Ectodermal cell (in vitro differentiated cells): ENCODE data around the gene ACOT8.
"Not testable (repeated sequence)": the region's sequence is repeated elsewhere in the genome, so short reads cannot be mapped to it uniquely, and the experiment has no call there.

Experiments used
- H3K27ac ChIP-seq: 2 replicates; pipeline ENCODE4 v1.7.0; 2013; ENCODE audit warnings: mild to moderate bottlenecking, low read depth, low read length; ENCODE audit not compliant: insufficient read depth, poor library complexity, severe bottlenecking
- H3K27me3 ChIP-seq: 2 replicates; pipeline ENCODE4 v1.7.0; 2013; ENCODE audit warnings: mild to moderate bottlenecking, low read length; ENCODE audit not compliant: insufficient read depth, control insufficient read depth, poor library complexity, severe bottlenecking
- H3K36me3 ChIP-seq: one replicate; pipeline ENCODE4 v1.7.0; 2013; ENCODE audit warnings: low read length; ENCODE audit not compliant: control insufficient read depth, insufficient read depth
- H3K4me1 ChIP-seq: one replicate; pipeline ENCODE4 v1.7.0; 2013; ENCODE audit warnings: low read length; ENCODE audit not compliant: control insufficient read depth, insufficient read depth
- H3K4me3 ChIP-seq: 2 replicates; pipeline ENCODE4 v1.7.0; 2013; ENCODE audit warnings: low read depth, low read length, control low read depth; ENCODE audit not compliant: insufficient read depth
- H3K9me3 ChIP-seq: 2 replicates; pipeline ENCODE4 v1.7.0; 2013; ENCODE audit warnings: mild to moderate bottlenecking, low read length, moderate library complexity; ENCODE audit not compliant: control insufficient read depth
- WGBS, 2 experiments: methylation state at CpG; one replicate each; pipeline ENCODE4 v1.1.7; 2013; ENCODE audit warnings: missing lambda C conversion rate in 2 of 2; 5-methylcytosine and 5-hydroxymethylcytosine counted together

Gene ACOT8

DNA sequence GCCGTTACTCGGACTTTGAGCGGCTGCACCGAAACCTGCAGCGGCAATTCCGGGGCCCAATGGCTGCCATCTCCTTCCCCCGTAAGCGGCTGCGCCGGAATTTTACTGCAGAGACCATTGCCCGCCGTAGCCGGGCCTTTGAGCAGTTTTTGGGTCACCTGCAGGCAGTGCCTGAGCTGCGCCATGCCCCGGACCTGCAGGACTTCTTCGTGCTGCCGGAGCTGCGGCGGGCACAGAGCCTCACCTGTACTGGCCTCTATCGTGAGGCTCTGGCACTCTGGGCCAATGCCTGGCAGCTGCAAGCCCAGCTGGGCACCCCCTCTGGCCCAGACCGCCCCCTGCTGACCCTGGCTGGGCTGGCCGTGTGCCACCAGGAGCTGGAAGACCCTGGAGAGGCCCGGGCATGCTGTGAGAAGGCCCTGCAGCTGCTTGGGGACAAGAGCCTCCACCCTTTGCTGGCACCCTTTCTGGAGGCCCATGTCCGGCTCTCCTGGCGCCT, 16.4 kb downstream of the ACOT8 start:
- Histone ChIP-seq H3K9me3 (no peaks in the 10 kb centered on the region), H3K36me3 (peaks cover 21% of the 10 kb centered on the region), H3K27me3 (no peaks in the 10 kb centered on the region), H3K4me3 (no peak overlapping the region), H3K4me1 (no peaks in the 10 kb centered on the region), H3K27ac (no peak overlapping the region)
- 93% methylated on average over 25 of the region's 25 CpGs for WGBS, 2 experiments

DNA sequence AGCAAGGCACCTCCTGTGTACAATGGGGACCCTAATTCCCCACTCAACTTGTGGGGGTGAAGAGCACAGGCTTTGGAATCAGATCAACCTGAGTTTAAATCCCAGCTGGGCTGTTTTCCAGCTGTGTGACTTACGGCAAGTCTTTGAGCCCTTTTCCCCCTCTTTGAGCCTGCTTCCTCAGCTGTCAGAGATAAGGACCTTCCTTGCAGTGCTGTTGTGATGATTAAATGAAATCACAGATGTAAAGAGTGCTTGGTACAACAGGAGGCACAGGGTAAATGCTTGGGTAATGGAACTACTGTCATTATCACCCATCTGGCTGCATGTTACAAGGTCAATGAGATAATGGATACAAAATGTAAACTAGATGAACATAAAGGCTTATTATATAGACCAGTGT, 20.4 kb downstream of the ACOT8 start:
- 69 to 88% methylated on average over 1 of the region's 1 CpG for WGBS, 2 experiments
- H3K27ac ChIP-seq = no peak overlapping the region
- H3K27me3 ChIP-seq = no peaks in the 10 kb centered on the region
- H3K4me3 ChIP-seq = no peak overlapping the region
- H3K9me3 ChIP-seq = no peaks in the 10 kb centered on the region
- no peaks in the 10 kb centered on the region for H3K4me1 ChIP-seq
- peaks cover 7% of the 10 kb centered on the region for H3K36me3 ChIP-seq

DNA sequence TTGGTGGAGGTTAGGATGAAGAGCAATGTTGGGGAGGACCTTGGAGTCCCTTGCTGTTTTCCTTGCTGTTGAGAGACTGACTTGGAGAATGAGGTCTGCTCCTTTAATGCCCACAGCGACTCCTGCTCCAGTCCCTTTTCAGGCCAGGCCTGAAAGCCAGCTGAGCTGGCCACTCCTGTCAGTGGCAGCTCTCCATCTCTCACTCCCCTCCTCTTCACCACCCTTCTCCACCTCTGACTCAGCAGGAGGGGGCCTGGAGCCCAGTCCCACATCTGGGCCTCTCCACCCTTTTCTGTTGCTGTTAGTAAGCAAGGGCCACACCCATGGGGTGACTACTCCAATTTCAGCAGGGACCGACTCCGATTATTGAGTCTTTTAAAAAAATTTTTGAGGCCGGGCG, 21.4 kb downstream of the ACOT8 start:
- no peaks in the 10 kb centered on the region for H3K9me3 ChIP-seq
- no peaks in the 10 kb centered on the region for H3K27me3 ChIP-seq
- H3K36me3 ChIP-seq = peaks cover 2% of the 10 kb centered on the region
- 84 to 90% methylated on average over 5 of the region's 5 CpGs for WGBS, 2 experiments
- no peak overlapping the region for H3K27ac ChIP-seq
- H3K4me3 ChIP-seq = no peak overlapping the region
- no peaks in the 10 kb centered on the region for H3K4me1 ChIP-seq

DNA sequence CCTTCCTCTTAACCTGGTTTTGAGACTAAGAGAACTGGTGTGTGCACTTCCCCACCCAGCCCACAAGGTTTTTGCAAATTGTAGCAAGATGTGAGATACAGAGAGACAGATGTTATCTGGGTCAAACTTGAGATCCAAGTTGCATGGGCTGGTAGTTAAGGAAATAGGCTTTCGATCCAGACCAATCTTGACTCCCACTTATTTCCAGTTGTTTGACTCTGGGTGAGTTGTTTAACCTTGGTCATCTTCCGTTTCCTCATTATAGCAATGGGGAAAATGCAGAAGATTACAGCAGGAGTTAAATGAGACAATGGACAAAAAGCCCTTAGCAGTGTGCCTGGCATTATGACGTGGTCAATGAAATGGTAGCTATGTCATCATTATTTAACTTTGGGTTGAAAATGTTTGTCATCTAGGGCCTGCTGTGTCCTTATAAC, 21.8 kb downstream of the ACOT8 start:
- WGBS, 2 experiments = 95 to 97% methylated on average over 3 of the region's 3 CpGs
- Histone ChIP-seq H3K36me3 (peaks cover 2% of the 10 kb centered on the region), H3K9me3 (no peaks in the 10 kb centered on the region), H3K4me3 (no peak overlapping the region), H3K4me1 (no peaks in the 10 kb centered on the region), H3K27ac (no peak overlapping the region), H3K27me3 (no peaks in the 10 kb centered on the region)

DNA sequence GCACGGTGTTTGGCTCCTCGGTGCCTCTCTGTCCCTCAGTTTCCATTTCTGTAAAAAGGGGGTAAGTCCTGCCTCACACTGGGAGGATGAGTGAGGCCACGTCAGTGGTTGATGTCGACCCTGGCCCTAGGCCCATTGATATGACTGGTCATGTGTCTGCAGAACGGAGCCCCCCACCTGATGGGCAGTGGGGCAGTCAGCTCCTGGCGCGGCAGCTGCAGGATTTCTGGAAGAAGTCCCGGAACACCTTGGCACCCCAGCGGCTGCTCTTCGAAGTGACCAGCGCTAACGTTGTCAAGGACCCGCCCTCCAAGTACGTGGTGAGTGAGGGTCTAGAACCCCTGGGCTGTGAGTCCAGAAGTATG, 22.4 kb downstream of the ACOT8 start:
- Histone ChIP-seq H3K27ac (no peak overlapping the region), H3K36me3 (peaks cover 2% of the 10 kb centered on the region), H3K4me3 (peak overlapping the region; percentile 63), H3K4me1 (no peaks in the 10 kb centered on the region), H3K9me3 (no peaks in the 10 kb centered on the region), H3K27me3 (no peaks in the 10 kb centered on the region)
- 92 to 93% methylated on average over 14 of the region's 14 CpGs for WGBS, 2 experiments

DNA sequence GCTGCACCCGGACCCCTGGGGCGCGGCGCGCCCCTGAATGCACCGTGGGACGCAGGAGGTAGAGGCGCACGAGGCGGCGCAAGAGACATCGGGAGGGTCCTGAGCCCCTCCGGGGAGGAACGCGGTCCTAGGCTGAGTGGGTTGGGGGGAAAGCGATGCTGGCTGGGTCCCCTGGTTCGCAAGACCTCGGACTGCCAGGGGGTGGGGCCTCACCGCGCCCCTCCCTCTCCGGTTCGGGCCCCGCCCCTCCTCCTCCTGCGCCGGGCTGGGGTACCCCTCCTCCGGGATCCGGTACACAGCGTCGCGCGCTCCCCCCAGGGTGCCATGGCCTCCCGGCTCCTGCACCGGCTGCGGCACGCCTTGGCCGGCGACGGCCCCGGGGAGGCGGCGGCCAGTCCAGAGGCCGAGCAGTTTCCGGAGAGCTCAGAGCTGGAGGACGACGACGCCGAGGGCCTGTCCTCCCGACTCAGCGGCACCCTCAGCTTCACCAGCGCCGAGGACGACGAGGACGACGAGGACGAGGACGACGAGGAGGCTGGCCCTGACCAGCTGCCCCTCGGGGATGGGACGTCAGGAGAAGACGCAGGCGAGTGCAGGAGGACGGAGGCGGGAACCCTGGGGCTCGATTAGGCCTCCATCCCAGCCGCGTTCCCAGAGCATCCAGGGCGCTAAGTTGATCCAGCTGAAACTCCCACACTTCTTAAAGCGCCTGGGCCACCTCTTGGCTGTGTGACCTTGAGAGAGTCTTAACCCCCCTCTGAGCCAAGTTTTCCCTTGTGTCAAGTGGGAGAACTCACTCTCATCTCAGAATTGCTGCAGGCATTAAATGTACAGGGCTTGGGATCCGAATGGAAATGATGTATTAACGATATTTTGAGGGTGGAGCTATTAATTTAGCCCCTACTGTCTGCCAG, 23.1 kb downstream of the ACOT8 start:
- WGBS, 2 experiments = 5 to 6% methylated on average over 71 of the region's 71 CpGs
- H3K27me3 ChIP-seq = no peaks in the 10 kb centered on the region
- H3K27ac ChIP-seq = peak overlapping the region; percentile 30
- H3K9me3 ChIP-seq = no peaks in the 10 kb centered on the region
- H3K4me3 ChIP-seq = peak overlapping the region; percentile 63
- H3K36me3 ChIP-seq = peaks cover 2% of the 10 kb centered on the region
- no peaks in the 10 kb centered on the region for H3K4me1 ChIP-seq

DNA sequence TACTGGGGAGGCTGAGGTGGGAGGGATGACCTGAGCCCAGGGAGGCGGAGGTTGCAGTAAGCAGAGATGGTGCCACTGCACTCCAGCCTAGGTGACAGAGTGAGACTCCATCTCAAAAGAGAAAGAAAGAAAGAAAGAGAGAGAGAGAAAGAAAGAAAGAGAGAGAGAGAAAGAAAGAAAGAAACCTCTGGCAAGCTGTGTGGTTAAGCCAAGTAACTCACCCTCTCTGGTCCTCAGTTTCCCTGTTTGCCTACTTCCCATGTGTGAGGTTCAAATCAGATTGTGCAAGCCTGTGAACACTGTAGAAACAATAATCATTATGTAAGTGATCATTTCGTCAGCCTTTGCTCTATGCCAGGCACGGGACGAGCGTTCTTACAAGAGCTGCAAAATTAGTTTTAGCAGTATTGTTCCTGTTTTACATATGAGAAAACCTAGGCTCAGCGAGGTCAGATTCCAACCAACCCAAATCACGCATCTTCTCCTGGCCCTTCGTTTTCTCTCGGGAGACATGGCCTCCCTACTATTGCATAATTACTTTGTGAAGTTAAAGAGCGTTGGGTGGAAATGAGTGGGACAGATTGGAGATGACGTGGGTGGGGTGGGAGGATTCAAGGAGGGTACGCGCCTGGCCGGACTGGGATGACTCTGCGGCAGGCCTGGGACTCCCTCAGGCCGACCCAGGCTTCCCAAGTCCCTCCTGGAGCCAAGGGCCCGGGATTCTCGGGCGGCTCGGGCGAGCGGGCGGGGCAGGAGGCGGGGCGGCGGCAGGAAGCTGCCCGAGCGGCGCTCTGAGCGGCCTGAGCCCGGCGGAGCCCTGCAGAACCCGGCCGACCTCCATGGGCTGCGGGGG, 23.9 kb downstream of the ACOT8 start, which contains the start of gene SNX21:
SNX21 (plus strand) TSS at position 770 of the 853 bp plus-strand sequence. CDS start 121 bp downstream, outside the sequence.
- peaks cover 5% of the 10 kb centered on the region for H3K4me1 ChIP-seq
- no peaks in the 10 kb centered on the region for H3K9me3 ChIP-seq
- H3K4me3 ChIP-seq = peak within 1 kb of the TSS; percentile 63
- H3K36me3 ChIP-seq = peaks cover 2% of the 10 kb centered on the region
- no peaks in the 10 kb centered on the region for H3K27me3 ChIP-seq
- 14 to 17% methylated on average over 35 of the region's 35 CpGs for WGBS, 2 experiments
- H3K27ac ChIP-seq = peak within 1 kb of the TSS; percentile 30

DNA sequence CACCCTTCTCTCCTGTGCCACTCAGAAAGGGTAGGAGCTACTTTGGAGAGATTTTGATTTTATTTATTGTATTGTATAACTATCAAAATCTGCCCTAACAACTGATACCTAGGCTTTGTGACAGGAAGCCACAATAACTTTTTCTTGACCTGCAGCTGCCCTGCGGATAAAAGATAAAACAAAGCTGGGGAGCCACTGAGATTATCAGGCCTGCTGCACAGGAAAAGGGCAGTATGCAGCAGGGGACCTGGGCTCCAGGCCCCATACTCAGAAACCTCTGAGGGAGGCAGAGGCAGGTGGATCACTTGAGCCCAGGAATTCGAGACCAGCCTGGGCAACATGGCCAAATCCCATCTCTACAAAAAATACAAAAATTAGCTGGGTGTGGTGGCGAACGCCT, 24.6 kb downstream of the ACOT8 start:
- no peaks in the 10 kb centered on the region for H3K9me3 ChIP-seq
- H3K4me3 ChIP-seq = no peak overlapping the region
- no peaks in the 10 kb centered on the region for H3K27me3 ChIP-seq
- peaks cover 5% of the 10 kb centered on the region for H3K4me1 ChIP-seq
- peaks cover 2% of the 10 kb centered on the region for H3K36me3 ChIP-seq
- WGBS, 2 experiments = 95 to 96% methylated on average over 4 of the region's 4 CpGs
- H3K27ac ChIP-seq = no peak overlapping the region

DNA sequence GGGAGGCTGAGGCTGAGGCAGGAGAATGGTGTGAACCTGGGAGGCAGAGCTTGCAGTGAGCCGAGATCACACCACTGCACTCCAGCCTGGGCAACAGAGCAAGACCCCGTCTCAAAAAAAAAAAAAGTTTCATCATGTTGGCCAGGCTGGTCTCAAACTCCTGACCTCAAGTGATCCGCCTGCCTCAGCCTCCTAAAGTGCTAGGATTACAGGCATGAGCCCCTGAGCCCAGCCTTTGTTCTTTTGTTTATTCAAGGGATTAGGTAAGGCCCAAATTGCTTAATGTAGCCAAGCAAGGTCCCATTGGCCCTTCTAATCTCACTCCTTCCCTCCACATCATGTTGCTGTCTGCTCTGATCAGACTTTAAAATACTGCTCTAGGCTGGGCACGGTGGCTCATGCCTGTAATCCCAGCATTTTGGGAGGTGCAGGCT, 27.5 kb downstream of the ACOT8 start:
- 87 to 88% methylated on average over 4 of the region's 4 CpGs for WGBS, 2 experiments
- not testable (repeated sequence) for H3K4me3 ChIP-seq, H3K27me3 ChIP-seq, H3K36me3 ChIP-seq, H3K27ac ChIP-seq, H3K9me3 ChIP-seq
- peaks cover 10% of the 10 kb centered on the region for H3K4me1 ChIP-seq

DNA sequence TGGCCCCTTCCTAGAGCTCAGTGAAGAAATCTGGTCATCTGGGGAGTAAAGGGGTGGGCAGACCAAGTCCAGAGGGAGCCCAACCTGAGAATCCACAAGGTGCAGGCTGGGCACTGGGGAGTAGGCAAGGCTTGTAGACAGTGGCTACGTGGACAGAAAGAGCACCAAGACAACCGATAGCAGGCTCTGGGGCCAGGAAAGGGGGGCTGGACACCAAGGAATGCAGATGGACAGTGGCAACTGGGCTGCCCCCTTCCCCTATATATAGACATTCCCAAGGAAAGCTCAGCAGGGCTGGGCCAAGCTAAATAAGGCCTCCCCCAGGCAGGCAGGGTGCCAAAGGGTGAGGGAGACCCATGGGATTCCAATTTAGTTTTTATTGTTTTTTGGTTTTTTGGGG, 28.6 kb downstream of the ACOT8 start:
- Histone ChIP-seq H3K36me3 (no peaks in the 10 kb centered on the region), H3K27ac (no peak overlapping the region), H3K9me3 (no peaks in the 10 kb centered on the region), H3K4me3 (no peak overlapping the region), H3K27me3 (peaks cover 8% of the 10 kb centered on the region), H3K4me1 (peaks cover 10% of the 10 kb centered on the region)
- WGBS, 2 experiments = 71 to 77% methylated on average over 2 of the region's 2 CpGs
